Stimulated activated CD4-positive, alpha-beta T cell treated with anti-CD3 and anti-CD28 coated beads, Interleukin-15, amount 100 ng/mL, for 1 hour (primary cell): ENCODE results near the gene FAM20C.
"Not testable (repeated sequence)": the region's sequence is repeated elsewhere in the genome, so short reads cannot be mapped to it uniquely, and the experiment has no call there.

Source experiments
- DNase-seq, 2 donors: peaks; one replicate each; pipeline ENCODE4 v3.0.0-alpha.2; 2020; ENCODE audit warnings: low read depth in 1 of 2, low spot score in 1 of 2

The FAM20C gene

GRCh38 chr7:173209-173918 is 19.0 kb upstream of the FAM20C start:
- DNase-seq, result no peak

- no peak for DNase-seq
Measured at GRCh38 chr7:174716-175115, 17.7 kb upstream of the FAM20C start.

GRCh38 chr7:175955-176354 is 16.4 kb upstream of the FAM20C start:
- DNase-seq, result no peak

DNA sequence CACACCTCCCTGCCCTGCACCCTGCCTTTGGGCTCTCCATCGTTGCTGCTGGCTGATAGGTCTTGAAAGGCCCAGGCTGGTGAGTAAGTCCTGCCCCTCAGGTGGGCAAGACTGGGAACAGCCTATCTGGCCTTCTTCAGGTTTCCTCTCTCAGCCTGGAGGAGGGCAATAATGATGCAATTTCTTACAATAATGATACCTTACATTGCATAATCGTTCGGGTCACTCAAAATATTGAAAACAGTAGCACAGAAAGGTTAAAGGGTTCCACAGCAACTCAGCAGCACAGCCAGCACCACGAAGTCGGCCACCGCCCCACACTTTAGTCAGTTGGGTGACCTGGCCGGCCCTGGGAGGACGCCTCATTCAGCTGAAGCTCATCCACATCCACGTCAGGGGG is 16.0 kb upstream of the FAM20C start:
- no peak for DNase-seq

DNA sequence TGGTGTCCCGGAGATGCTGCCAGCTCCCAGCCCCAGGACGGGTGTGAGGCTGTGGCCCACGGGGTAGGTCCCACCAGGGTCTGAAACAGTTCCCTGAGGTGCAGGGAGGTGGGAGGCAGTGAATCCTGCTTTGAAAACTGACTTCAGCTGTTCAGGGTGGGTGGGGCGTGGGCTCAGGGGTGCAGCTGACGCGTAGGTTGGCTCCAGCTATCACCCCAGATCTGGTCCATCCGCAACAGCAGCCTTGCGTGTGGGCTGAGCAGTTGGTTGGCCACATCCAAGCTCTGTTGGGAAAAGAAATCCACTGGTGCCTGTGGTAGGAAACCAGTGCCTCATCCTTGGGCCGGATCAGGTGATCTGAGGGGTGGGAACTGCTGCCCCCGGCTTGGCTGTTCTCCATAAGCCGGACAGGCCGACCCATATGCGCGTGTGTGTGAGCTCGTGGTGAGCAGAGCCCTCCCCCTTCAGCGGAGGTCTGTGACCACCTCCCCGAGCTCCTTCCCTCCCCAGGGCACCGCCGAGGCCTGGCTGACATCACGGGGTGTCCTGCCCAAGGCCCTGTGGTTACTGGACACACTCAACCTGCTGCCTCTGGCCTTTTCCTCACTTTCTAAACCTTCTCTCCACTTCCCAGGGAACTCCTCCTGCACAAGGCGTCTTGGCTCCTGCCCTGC is 15.4 kb upstream of the FAM20C start:
- no peak for DNase-seq

- DNase-seq, result no peak
Measured at GRCh38 chr7:178444-178843, 13.9 kb upstream of the FAM20C start.

DNA sequence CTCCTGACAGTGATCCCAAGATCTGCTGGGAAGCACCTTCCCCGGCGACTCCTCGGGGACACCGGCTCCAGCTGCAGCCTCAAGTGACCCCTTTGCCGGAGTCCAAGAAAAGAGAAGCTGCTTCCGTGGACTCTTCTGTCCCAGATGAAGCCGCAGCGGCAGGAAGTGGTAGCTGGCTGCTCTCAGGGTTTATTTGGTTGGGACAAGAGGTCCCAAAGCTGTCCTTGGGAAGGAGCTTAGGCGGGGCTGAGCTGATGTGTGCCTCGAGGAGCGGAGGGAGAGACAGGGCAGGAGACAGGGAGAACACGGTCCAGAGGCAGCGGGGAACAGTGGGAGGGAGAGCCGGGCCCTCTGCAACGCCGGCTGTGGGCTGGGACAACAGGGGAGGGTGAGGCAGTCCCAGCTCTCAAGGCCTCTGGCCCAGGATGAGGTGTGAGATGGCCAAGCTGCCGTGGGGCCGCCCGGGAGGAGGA is 13.1 kb upstream of the FAM20C start:
- no peak for DNase-seq

GRCh38 chr7:179948-180694 is 12.2 kb upstream of the FAM20C start:
- no peak for DNase-seq

DNA sequence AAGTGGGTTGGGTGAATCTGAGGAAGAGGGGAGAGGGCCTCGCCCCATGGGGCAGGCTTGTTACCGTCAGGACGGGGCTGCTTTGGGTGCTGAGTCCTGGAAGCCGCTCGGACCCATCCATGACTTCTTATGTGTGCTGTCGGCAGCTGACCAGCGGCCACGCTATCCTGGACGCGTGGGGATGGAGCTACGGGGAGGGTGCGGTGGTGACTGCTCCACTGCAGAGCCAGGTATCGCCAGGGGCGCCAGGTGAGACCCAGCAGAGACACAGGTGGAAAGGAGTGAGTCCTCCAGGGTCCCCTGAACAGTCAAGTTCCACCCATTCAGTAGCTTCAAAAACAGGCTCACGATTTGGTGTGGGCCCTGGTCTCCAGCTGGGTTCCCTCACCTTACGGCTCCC is 10.6 kb upstream of the FAM20C start:
- no peak for DNase-seq

DNA sequence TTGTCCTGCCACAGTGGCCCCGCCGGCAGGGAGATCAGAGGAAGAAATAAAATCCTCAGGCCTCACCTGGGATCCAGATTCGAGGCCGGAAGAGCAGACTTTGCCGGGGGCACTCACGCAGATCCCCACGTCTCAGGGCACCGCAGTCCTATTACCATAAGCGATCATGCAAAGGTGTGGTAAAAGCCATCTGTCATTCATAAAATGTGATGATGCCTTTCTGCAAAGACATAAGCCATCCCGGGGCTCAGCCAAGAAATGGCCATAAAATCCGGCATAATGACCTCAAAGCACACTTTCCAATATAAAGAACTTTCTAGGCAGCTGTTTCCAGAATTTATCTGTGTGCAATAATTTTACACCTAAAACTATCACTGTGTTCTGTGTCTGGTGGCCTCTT is 9.9 kb upstream of the FAM20C start:
- not testable (repeated sequence) for DNase-seq

GRCh38 chr7:183496-184292 is 8.7 kb upstream of the FAM20C start:
- no peak for DNase-seq

- DNase-seq, result no peak
Measured at GRCh38 chr7:184294-185264, 7.8 kb upstream of the FAM20C start.

DNA sequence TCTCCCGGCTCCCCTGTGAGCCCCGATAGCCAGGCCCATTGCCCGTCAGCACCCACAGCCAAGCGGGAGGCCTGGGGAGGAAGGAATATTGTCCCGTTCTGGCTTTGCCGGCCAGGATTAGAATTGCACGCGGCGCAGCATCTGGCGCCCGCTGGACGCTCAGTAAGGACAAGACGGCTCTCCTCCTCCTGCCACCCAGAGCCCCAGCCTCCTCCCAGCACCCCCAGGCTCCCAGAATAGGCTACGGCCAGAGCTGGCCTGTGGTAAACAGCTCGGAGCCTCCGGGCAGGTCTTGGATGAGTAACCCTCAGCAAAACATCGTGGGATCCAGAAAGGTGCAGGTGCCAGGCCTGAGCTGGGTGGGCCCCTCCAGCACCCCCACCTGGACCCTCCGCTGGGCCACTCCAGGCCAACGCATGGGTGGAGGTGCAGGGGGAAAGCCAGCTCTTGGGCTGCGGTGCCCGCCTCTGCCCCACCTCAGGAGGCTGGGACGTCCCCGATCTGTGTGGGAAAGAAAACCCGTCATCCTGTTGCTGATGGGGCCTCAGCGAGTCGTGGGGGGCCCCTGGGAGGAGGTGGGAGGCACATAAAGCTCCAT is 5.8 kb upstream of the FAM20C start:
- no peak for DNase-seq

- no peak for DNase-seq
Measured at GRCh38 chr7:187227-187927, 5.0 kb upstream of the FAM20C start.

- no peak for DNase-seq
Measured at GRCh38 chr7:188174-188573, 4.2 kb upstream of the FAM20C start.

- no peak for DNase-seq
Measured at GRCh38 chr7:188727-189500, 3.5 kb upstream of the FAM20C start.

GRCh38 chr7:189719-190118 is 2.7 kb upstream of the FAM20C start:
- no peak for DNase-seq

DNA sequence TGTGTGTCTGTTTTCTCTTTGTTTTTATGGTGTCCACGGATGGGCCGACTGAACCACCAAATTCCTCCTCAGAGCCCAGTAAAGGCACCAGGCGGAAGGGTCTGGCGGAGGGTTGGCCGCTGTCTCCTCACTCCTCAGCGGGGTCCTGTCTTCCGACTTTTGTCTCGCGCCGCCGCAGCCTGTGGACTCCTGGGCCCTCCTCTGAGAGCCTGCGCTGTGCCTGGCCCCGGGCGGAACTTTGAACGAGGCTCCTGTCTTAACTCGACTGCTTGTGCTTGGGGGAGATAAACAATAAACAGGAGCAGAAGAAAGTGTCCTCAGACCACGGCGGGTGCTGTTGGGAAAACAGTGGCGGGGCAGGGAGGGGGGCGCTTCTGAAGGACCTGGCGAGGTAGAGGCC is 2.2 kb upstream of the FAM20C start:
- DNase-seq, result no peak
